GM19455 (cell line): ENCODE data around the gene ASB15.
A peak's percentile ranks its signal among the peaks of the same experiment; 100 is the strongest.
"Not testable (repeated sequence)": the region's sequence is repeated elsewhere in the genome, so short reads cannot be mapped to it uniquely, and the experiment has no call there.

Source experiments
- ATAC-seq: cut with Tn5 transposase; IDR thresholded peaks from one replicate; pipeline ENCODE4 v1.9.1; 2021; ENCODE audit not compliant: unreplicated experiment

ASB15 gene

GRCh38 chr7:123634011-123634573, 32.5 kb downstream of the ASB15 start:
- not testable (repeated sequence) for ATAC-seq

GRCh38 chr7:123635551-123636359, 34.1 kb downstream of the ASB15 start:
- ATAC-seq, result peak; percentile 55

- no peak for ATAC-seq
Observed at GRCh38 chr7:123637203-123637602, 35.6 kb downstream of the ASB15 start.

- ATAC-seq, result no peak
Observed at GRCh38 chr7:123637878-123638277, 36.3 kb downstream of the ASB15 start.

GRCh38 chr7:123639631-123640030, 38.0 kb downstream of the ASB15 start:
- no peak for ATAC-seq

GRCh38 chr7:123640583-123640982, 39.0 kb downstream of the ASB15 start:
- no peak for ATAC-seq

- no peak for ATAC-seq
Observed at GRCh38 chr7:123641901-123642300, 40.3 kb downstream of the ASB15 start.

- ATAC-seq, result no peak
Observed at GRCh38 chr7:123643495-123644441, 42.1 kb downstream of the ASB15 start.

- ATAC-seq, result no peak
Observed at GRCh38 chr7:123645516-123645915, 43.9 kb downstream of the ASB15 start.

GRCh38 chr7:123647106-123647730, 45.6 kb downstream of the ASB15 start:
- ATAC-seq, result no peak

- ATAC-seq, result no peak
Observed at GRCh38 chr7:123649964-123650363, 48.3 kb downstream of the ASB15 start.

- ATAC-seq, result no peak
Observed at GRCh38 chr7:123650595-123650994, 49.0 kb downstream of the ASB15 start.

- ATAC-seq, result no peak
Observed at GRCh38 chr7:123652406-123652805, 50.8 kb downstream of the ASB15 start.

GRCh38 chr7:123653162-123653561, 51.5 kb downstream of the ASB15 start:
- no peak for ATAC-seq

- ATAC-seq, result no peak
Observed at GRCh38 chr7:123655614-123656013, 54.0 kb downstream of the ASB15 start, which contains the start of gene LMOD2. TSS of gene LMOD2 (plus strand) at chr7:123655866. CDS start at chr7:123655964, 98 bp downstream.

GRCh38 chr7:123656544-123657303, 55.1 kb downstream of the ASB15 start:
- no peak for ATAC-seq

- ATAC-seq, result no peak
Observed at GRCh38 chr7:123657304-123657685, 55.7 kb downstream of the ASB15 start.

- ATAC-seq, result no peak
Observed at GRCh38 chr7:123658023-123658422, 56.4 kb downstream of the ASB15 start.

GRCh38 chr7:123660514-123661354, 59.1 kb downstream of the ASB15 start:
- ATAC-seq, result no peak
